Activated CD8-positive, alpha-beta memory T cell treated with anti-CD3 and anti-CD28 coated beads for 24 hours (primary cell): Measurements from ENCODE around the gene TMEM121B.

Source experiments
- DNase-seq: peaks from one replicate; pipeline ENCODE4 v3.0.0-alpha.2; 2020

The TMEM121B gene

DNA sequence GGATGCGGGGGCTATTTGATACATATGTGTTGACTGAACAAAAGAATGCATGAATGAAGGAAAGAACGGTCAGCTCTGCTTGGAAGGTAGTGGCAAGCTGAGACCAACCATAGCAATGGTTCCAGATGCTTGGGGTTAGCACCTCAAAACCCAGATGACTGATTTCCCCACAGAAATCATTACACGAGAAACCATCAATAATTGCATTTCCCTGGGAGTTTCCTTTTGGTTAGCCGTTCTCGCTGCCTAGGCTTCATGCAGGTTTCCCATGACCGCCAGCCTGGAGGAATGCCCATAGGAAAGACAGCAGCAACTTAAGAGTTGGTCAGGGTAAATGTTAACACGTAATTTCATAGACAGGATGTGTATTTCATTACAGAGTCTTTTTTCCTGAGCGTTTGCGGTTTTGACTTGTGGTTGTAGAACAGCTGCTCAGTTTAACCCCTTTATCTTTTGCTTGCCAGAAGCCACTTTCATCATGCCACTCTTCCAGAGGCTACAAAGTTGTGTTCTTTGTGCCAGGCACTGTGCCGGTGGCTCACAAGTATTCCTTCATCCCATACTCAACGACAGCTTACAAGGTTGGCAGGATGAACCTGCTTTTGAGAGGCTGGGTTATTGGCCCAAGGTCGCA is 33.5 kb downstream of the TMEM121B start:
- DNase-seq: peak; percentile 76

DNA sequence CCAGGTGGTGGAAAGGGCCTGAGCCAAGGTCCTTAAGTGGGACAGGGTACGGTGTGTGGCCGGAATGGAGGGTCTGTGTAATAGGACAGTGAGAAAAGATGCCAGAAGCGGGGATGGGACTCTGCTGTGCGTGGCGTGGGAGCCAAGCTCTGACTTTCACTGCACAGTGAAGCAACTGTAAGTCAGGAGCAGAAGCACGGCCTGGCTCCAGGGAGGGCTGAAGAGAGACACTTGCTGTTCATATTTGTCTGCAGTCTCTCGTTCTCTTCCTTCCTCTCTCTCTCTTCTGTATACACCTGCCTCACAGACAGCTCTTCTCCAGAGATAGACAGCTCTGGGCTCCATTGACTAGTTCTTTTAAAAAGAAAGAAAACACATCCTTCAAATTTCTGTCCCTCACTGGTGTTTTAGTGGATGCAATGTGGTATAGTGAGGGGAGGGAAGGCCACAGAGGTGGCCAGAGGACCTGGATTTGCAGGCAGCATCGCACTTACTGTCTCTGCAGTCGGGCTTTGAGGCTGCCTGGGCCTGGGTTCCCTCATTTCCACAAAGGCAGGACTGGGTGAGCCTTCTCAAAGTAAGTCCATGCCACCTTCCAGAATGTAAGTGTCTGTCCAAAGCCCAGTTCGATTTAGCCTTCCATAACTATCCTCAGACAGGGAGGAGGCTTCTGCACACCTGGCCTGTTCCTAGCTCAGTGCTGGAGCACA is 34.2 kb downstream of the TMEM121B start:
- no peak for DNase-seq

DNA sequence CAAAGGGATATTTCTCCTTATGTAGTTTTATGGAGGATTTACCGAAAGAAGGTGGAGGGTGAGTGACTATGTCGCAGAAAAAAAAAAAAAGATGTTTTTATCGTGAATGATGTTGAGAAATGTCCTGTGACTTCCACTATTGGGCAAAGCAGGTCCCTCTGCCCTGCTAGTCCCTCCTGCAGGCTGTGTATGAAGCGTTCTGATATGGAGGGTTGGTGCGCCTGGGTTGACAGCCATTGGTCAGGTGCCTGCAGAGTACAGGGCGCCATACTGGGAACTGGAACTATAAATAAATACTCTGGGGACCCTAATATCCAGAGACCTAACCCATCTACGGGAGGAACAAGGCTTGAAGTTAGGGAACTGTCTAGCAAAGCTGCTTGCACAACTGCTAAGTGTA is 34.9 kb downstream of the TMEM121B start:
- no peak for DNase-seq

DNA sequence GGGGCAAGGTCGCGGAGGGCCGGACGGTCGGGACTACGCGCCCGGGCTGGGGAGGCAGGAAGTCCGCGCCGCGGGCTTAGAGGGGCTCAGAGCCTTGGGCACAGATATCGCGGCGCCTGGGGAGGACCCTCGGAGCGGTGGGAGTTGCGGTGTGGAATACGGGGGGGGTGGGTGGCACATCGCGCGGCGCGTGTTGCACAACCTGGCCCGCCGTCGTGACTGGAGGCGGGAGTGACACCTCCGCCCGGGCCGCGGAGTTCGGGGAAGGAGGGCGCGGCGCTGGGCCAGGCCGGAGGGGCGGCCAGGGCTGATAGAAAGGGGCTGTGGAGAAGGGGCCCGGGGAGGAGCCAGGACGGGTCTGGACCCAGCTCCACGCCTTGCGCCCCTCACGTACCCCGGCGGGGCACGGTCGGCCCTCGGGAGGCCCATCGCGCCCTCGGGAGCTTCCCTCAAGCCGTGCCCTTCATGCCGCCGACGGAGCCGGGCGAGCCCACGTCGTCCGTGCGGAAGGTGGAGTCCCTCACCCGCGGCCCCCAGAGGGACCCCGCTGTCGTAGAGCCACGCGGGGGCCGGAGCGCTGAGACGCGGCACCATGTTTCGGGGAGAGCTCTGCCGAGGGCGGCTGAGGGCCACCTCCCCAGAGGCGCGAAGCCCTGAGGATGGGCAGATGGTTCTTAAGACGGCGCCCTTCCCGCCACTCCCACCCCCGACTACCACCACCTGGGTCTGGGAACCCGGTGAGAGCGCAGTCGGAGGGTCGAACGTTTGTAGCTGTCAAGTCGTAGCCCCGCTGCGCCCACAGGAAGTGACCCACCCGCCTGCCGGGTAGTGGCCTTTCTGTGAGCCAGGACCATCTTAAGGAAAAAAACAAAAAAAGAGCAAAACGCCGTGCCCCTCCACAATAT is 35.6 kb downstream of the TMEM121B start:
- peak; percentile 77 for DNase-seq

DNA sequence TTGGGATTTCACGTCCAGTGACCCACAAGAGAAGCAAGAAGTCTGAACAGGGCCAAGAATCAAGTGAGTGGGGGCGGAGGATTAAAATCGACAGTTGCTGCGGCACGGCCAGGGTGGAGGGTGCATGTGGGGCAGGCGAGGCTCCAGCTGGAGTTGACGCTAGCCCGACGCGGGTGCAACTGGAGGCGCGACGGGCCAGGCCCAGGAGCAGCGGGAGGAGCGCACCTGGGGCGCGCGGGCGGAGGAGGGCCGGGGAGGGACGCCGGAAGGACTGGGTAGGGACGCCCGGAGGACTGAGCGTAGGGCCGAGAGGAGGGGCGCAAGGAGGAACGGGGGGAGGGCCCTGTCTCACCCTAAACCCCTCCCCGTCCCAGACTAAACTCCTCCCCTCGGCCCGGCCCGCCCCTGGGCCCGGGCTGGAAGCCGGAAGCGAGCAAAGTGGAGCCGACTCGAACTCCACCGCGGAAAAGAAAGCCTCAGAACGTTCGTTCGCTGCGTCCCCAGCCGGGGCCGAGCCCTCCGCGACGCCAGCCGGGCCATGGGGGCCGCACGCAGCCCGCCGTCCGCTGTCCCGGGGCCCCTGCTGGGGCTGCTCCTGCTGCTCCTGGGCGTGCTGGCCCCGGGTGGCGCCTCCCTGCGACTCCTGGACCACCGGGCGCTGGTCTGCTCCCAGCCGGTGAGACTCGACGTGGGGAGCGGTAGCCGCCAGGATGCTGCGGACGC is 36.4 kb downstream of the TMEM121B start, which contains the start of gene IL17RA:
TSS of gene IL17RA (plus strand) at position 447 of the 723 bp plus-strand sequence. CDS start at position 539, 92 bp downstream.
- peak; percentile 97 for DNase-seq

DNA sequence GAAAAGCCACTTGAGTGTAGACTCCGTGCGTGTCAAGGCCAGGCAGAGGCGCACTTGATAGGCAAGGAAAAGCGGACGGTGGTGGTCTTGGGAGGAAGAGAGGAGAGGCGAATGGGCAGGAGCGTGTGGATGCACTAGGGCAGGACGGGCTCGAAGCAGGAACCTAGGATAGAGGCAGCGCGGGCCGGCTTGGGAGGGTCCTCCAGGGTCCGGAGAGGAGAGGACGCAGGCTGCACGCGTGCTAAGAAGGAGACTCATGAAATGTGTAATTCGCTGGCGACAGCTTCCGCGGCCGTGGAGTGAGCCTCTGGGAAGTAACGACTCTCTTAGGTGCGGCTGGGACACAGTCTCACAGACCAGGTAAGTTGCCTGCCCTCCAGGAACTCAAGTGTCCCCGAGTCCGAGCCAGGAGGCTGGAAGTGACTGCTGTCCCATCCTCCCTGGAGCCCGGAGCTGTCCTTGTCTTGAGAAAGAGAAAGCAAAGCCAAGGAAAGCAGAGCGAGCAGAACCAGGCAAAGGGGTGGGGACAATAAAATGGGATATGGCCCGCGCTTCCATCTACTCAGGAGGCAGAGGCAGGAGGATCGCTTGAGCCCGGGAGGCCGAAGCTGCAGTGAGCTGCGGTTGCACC is 37.2 kb downstream of the TMEM121B start:
- DNase-seq: no peak

DNA sequence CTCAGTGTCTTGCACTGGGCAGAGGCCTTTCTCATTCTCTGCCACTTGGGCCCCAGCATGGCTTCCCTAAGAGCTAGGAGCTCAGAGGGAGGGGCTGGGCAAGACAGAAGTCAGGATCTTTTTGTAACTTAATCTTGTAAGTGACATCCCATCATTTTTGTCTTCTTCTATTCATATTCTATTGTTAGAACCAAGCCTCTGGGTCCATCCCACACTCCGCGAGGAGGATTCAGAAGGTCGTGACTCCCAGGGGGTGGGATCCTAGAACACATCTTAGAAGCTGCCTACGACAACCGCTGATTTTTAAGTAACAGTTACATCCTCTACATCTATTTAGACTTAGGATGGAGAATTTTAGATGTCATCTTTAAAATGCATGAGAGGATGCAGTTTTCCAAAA is 37.9 kb downstream of the TMEM121B start:
- no peak for DNase-seq

DNA sequence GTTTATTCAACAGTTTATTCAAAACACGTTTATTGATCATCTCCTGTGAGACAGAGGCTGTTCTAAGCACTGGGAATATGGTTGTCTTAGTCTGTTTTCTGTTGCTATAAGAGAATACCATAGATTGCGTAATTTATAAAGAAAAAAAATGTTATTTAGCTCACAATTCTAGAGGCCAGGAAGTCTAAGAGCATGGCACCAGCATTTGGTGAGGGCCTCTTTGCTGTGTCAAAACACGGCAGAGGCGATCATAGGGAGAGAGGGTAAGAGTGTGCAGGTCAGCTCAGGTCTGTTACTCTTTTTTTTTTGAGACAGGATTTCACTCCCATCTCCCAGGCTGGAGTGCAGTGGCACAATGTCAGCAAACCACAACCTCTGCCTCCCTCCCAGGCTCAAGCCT is 41.6 kb downstream of the TMEM121B start:
- no peak for DNase-seq

DNA sequence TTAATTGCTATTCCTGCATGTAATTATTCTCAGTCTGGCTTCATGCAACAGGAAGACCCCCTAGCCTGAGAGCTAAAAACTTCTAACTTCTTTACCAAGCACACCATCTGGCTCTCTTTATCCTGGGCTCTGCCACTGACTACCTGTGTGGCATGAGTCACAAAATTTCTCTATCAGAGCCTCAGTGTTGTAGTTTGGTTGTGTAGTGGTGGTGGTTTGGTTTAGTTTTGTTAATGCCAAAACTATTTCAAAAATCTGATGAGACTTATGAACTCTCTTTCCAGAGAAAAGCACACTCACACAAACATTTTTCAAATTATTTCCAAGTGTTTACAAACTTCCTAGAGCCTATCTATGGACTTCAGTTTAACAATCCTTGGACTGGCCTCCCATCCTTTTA is 43.9 kb downstream of the TMEM121B start:
- DNase-seq: no peak

DNA sequence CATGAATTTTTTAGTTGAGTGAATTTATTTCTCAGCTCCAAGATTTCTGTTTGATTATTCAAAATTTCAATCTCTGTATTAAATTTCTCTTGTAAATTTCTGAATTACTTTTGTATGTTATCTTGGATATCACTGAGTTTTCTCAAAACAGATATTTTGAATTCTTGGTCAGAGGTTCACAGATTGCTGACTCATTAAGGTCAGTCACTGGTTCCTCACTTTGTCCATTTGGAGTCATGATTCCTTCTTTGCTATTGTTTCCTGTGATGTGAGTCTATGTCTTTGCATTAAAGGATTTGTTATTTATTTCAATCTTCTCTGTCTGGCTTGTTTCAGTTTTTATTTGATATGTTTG is 46.5 kb downstream of the TMEM121B start:
- DNase-seq: no peak

DNA sequence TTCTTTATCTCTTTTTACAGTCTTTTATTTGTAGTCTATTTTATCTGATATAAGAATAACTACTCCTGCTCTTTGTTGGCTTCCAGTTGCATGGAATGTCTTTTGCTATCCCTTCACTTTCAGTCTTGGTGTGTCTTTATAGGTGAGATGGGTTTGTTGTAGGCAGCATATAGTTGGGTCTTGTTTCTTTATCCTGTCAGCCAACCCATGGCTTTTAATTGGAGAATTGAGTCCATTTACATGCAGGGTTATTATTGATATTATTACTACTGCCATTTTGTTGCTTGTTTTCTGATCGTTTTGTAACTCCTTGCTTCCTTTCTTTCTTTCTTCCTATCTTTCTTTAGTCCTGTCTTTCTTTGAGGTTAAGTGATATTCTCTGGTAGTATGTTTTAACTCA is 48.3 kb downstream of the TMEM121B start:
- DNase-seq: no peak
